ENCODE data around the gene NAA16.

Gene NAA16

DNA sequence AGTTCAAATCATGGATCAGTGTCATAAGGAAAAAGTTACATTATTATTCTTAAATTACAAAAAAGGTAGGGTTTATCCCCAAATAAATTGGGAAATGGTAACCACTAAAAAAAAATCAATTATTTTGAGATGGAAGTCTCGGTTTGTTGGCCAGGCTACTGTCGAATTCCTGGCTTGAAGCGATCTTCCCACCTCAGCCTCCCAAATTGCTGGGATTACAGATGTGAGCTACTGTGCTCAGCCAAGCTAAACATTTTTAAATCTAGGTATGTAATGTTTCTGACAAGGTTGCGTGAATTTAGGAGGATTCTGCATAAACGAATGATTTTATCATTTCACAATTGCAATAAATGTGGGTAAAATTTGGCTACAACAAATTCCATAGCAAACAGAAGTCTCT is 2.0 kb downstream of the NAA16 start:
- TF ChIP-seq, protein P1, sequence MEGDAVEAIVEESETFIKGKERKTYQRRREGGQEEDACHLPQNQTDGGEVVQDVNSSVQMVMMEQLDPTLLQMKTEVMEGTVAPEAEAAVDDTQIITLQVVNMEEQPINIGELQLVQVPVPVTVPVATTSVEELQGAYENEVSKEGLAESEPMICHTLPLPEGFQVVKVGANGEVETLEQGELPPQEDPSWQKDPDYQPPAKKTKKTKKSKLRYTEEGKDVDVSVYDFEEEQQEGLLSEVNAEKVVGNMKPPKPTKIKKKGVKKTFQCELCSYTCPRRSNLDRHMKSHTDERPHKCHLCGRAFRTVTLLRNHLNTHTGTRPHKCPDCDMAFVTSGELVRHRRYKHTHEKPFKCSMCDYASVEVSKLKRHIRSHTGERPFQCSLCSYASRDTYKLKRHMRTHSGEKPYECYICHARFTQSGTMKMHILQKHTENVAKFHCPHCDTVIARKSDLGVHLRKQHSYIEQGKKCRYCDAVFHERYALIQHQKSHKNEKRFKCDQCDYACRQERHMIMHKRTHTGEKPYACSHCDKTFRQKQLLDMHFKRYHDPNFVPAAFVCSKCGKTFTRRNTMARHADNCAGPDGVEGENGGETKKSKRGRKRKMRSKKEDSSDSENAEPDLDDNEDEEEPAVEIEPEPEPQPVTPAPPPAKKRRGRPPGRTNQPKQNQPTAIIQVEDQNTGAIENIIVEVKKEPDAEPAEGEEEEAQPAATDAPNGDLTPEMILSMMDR (conservative IDR thresholded peaks at IDR 0.05; ENCODE audit: control insufficient read depth, insufficient read depth, low read depth, low read length) = no peak
- DNase-seq (ENCODE audit: low read depth) = no peak
- H3K4me3 ChIP-seq (ENCODE audit: control insufficient read depth, low read depth, low read length) = peak overlapping the region; percentile 95

- H3K4me3 ChIP-seq (ENCODE audit: control insufficient read depth, low read depth, low read length) = no peak overlapping the region
- TF ChIP-seq, protein P1 (conservative IDR thresholded peaks at IDR 0.05; ENCODE audit: control insufficient read depth, insufficient read depth, low read depth, low read length) = no peak
- no peak for DNase-seq (ENCODE audit: low read depth)
Measured at GRCh38 chr13:41313659-41314197, 2.7 kb downstream of the NAA16 start.

- TF ChIP-seq, protein P1 (conservative IDR thresholded peaks at IDR 0.05; ENCODE audit: control insufficient read depth, insufficient read depth, low read depth, low read length) = no peak
- H3K4me3 ChIP-seq (ENCODE audit: control insufficient read depth, low read depth, low read length) = no peak overlapping the region
- DNase-seq (ENCODE audit: low read depth) = peak; percentile 46
Measured at GRCh38 chr13:41315443-41316047, 4.5 kb downstream of the NAA16 start.

DNA sequence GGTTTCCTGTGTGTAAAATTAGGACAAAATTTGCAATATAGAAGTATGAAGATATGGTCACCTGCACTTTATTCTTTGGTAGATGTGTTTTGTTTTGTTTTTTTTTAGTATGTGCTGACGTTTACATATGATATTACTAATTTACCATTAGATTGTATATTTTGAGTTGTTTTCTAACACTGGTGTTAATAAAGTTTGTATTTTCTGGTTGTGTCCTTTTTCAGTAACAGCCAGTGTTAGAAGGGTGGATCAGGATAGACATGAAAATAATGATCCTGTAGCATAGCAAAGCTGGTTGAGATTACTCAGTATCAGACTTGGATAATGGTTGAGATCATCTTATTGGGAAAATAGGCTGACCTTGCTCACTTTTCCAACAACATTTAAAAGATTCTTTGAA is 6.2 kb downstream of the NAA16 start:
- H3K4me3 ChIP-seq (ENCODE audit: control insufficient read depth, low read depth, low read length) = no peak overlapping the region
- no peak for DNase-seq (ENCODE audit: low read depth)
- TF ChIP-seq, protein P1 (conservative IDR thresholded peaks at IDR 0.05; ENCODE audit: control insufficient read depth, insufficient read depth, low read depth, low read length) = no peak

DNA sequence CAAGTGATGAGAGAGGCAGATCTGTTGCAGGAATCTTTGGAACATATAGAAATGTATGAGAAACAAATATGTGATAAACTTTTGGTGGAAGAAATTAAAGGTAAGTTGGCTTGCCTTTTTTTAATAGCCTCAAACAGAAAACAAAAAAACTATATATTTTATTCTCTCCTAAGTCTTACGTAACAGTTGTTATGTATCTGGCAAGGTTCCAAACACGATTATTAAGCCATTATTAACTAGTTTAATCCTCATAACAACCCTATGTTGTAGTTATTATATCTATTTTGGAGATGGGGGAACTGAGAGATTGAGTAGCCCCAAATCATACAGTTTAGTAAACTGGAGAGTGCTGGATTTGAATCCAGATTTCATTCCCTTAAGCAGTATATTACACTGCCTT is 14.7 kb downstream of the NAA16 start:
- no peak overlapping the region for H3K4me3 ChIP-seq (ENCODE audit: control insufficient read depth, low read depth, low read length)
- TF ChIP-seq, protein P1 (conservative IDR thresholded peaks at IDR 0.05; ENCODE audit: control insufficient read depth, insufficient read depth, low read depth, low read length) = no peak
- DNase-seq (ENCODE audit: low read depth) = no peak

- TF ChIP-seq, protein P1 (conservative IDR thresholded peaks at IDR 0.05; ENCODE audit: control insufficient read depth, insufficient read depth, low read depth, low read length) = no peak
- no peak for DNase-seq (ENCODE audit: low read depth)
- H3K4me3 ChIP-seq (ENCODE audit: control insufficient read depth, low read depth, low read length) = no peak overlapping the region
Measured at GRCh38 chr13:41326661-41327060, 15.6 kb downstream of the NAA16 start.
